Colon (tissue), 2 donors: ENCODE data around the gene PHACTR1.

ENCODE experiments used
- FAIRE-seq: peaks from 2 replicates; lab custom pipeline; 2012; peaks lifted over from hg19 to GRCh38; lab: Jason Lieb, UNC
- donor health status: control.
- donor health status: control.

PHACTR1 gene

GRCh38 chr6:13074415-13075140, 358.0 kb downstream of the PHACTR1 start:
- FAIRE-seq = no peak

- FAIRE-seq = no peak
Observed at GRCh38 chr6:13075141-13075845, 358.7 kb downstream of the PHACTR1 start.

- FAIRE-seq = no peak
Observed at GRCh38 chr6:13076575-13076974, 360.0 kb downstream of the PHACTR1 start.

- no peak for FAIRE-seq
Observed at GRCh38 chr6:13077117-13077516, 360.6 kb downstream of the PHACTR1 start.

GRCh38 chr6:13079096-13079723, 362.6 kb downstream of the PHACTR1 start:
- FAIRE-seq = no peak

- FAIRE-seq = no peak
Observed at GRCh38 chr6:13080462-13081188, 364.1 kb downstream of the PHACTR1 start.

GRCh38 chr6:13081189-13081563, 364.6 kb downstream of the PHACTR1 start:
- no peak for FAIRE-seq

GRCh38 chr6:13089296-13089994, 372.9 kb downstream of the PHACTR1 start:
- no peak for FAIRE-seq

GRCh38 chr6:13091192-13091591, 374.6 kb downstream of the PHACTR1 start:
- FAIRE-seq = no peak

- no peak for FAIRE-seq
Observed at GRCh38 chr6:13094781-13095425, 378.3 kb downstream of the PHACTR1 start.

GRCh38 chr6:13096084-13096483, 379.5 kb downstream of the PHACTR1 start:
- no peak for FAIRE-seq

GRCh38 chr6:13097454-13097853, 380.9 kb downstream of the PHACTR1 start:
- FAIRE-seq = no peak

GRCh38 chr6:13098006-13098405, 381.4 kb downstream of the PHACTR1 start:
- no peak for FAIRE-seq

GRCh38 chr6:13098793-13099570, 382.4 kb downstream of the PHACTR1 start:
- no peak for FAIRE-seq

GRCh38 chr6:13099771-13100170, 383.2 kb downstream of the PHACTR1 start:
- no peak for FAIRE-seq

- no peak for FAIRE-seq
Observed at GRCh38 chr6:13101409-13101808, 384.8 kb downstream of the PHACTR1 start.

- no peak for FAIRE-seq
Observed at GRCh38 chr6:13101985-13102384, 385.4 kb downstream of the PHACTR1 start.

- FAIRE-seq = no peak
Observed at GRCh38 chr6:13103169-13103568, 386.6 kb downstream of the PHACTR1 start.

- FAIRE-seq = no peak
Observed at GRCh38 chr6:13105139-13105538, 388.6 kb downstream of the PHACTR1 start.

- no peak for FAIRE-seq
Observed at GRCh38 chr6:13112921-13113320, 396.4 kb downstream of the PHACTR1 start.

GRCh38 chr6:13113376-13113775, 396.8 kb downstream of the PHACTR1 start:
- FAIRE-seq = no peak
